Measurements from ENCODE around the gene PPP1R14B.

DNA sequence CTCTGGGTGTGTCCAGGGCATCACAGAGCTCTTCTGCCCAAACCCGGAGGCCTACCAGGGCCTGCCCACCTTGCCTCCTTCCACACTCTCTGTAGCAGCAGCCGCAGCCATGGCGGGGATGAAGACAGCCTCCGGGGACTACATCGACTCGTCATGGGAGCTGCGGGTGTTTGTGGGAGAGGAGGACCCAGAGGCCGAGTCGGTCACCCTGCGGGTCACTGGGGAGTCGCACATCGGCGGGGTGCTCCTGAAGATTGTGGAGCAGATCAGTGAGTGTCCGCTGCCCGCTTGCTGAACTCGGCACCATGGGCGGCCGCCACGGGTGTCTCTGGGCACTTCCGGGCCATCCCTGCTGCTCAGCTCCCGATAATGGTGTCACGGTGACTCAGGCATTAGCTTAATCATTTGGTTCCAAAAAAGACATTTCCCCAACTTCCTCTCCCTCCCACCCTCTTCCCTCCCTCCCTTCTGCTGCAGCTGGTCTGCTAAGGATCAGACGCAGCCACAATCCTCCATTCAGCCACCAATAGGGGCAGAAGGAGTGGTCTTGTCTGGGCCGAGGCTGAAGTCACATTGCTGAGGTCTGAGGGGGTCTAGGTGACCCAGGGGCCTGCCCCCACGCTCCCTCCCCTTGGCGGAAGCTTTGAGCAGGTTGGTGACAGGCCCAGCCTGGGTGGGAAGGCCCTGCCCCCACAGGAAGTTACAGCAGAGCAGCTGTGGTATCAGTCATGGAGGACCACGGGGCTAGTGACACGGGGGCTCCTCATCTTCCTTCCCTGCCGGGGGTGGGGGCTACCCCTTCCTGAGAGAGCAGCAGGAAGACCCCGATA is 39.3 kb downstream of the PPP1R14B start:
- TF ChIP-seq, protein P1, sequence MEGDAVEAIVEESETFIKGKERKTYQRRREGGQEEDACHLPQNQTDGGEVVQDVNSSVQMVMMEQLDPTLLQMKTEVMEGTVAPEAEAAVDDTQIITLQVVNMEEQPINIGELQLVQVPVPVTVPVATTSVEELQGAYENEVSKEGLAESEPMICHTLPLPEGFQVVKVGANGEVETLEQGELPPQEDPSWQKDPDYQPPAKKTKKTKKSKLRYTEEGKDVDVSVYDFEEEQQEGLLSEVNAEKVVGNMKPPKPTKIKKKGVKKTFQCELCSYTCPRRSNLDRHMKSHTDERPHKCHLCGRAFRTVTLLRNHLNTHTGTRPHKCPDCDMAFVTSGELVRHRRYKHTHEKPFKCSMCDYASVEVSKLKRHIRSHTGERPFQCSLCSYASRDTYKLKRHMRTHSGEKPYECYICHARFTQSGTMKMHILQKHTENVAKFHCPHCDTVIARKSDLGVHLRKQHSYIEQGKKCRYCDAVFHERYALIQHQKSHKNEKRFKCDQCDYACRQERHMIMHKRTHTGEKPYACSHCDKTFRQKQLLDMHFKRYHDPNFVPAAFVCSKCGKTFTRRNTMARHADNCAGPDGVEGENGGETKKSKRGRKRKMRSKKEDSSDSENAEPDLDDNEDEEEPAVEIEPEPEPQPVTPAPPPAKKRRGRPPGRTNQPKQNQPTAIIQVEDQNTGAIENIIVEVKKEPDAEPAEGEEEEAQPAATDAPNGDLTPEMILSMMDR (IDR thresholded peaks at IDR 0.05): no peak
- no peak for TF ChIP-seq POLR2A (IDR thresholded peaks at IDR 0.05)

Measured in lower leg skin (tissue), 3 donors.